Testis (tissue), 2 donors: Measurements from ENCODE around the gene LKAAEAR1.

Source experiments
- POLR2A ChIP-seq: fragments of 450-650 bp; IDR thresholded peaks from one replicate; pipeline ENCODE4 v1.6.1; 2017; ENCODE audit warnings: antibody characterized with exemption, mild to moderate bottlenecking, moderate library complexity
- TF ChIP-seq, protein P1 (sequence below), 3 experiments: fragments of 450-650 bp in 2 of 3; fragments of 200-600 bp in 1 of 3; sonication (generic) in 1 of 3; IDR thresholded peaks; one replicate each; pipeline ENCODE4 v1.5.1; 2016 to 2019; ENCODE audit warnings: antibody characterized with exemption in 3 of 3, mild to moderate bottlenecking in 2 of 3, moderate library complexity in 1 of 3

DNA sequence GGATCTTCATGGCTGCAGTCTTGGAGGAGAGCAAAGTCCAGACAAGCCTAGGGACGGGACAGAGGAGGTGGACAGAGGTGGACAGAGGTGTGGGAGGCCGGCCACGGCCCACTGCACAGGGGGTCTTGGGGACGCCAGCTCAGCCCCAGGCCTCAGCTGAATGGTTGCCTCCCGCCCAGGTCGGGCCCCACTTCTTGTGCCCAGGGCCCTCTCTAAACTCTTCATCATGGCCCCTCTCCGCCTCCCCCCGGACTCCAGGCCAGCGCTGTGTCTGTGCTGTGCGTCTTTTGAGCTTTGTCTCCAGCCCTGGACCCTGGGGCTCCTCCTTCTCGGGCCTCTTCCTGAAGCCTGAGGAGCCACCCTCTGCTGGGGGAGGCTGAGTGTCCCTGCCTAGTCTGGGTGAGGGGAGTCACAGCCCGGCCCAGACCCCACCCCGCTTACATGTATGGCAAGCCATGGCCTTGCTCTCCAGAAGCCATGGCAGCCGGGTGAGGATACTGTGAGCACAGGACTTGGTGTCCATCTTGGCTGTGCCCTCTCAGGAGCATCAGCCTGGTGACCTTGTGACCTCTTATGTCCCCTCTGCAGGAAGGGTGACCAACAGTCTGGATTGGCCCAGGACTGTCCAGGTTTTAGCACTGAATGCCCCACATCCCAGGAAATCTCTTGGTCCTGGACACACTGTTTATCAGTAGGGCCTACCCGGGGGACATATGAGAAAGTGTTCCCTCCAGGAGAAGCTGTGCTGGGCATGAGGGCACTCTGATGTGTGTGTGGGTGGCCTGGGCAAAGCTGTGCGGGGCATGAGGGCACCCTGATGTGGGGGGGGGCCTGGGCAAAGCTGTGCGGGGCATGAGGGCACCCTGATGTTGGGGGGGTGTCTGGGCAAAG lies 32.6 kb upstream of the LKAAEAR1 start:
- TF ChIP-seq, protein P1, sequence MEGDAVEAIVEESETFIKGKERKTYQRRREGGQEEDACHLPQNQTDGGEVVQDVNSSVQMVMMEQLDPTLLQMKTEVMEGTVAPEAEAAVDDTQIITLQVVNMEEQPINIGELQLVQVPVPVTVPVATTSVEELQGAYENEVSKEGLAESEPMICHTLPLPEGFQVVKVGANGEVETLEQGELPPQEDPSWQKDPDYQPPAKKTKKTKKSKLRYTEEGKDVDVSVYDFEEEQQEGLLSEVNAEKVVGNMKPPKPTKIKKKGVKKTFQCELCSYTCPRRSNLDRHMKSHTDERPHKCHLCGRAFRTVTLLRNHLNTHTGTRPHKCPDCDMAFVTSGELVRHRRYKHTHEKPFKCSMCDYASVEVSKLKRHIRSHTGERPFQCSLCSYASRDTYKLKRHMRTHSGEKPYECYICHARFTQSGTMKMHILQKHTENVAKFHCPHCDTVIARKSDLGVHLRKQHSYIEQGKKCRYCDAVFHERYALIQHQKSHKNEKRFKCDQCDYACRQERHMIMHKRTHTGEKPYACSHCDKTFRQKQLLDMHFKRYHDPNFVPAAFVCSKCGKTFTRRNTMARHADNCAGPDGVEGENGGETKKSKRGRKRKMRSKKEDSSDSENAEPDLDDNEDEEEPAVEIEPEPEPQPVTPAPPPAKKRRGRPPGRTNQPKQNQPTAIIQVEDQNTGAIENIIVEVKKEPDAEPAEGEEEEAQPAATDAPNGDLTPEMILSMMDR (IDR thresholded peaks at IDR 0.05), result no peak
- no peak for TF ChIP-seq POLR2A
